ENCODE results near the gene CYP2C19.

- no peak for TF ChIP-seq CTCF (IDR thresholded peaks at IDR 0.05; ENCODE audit: low read depth, low read length)
- TF ChIP-seq EZH2phosphoT487 (IDR thresholded peaks at IDR 0.05; ENCODE audit: low read depth) = no peak
Measured at GRCh38 chr10:94785211-94785610, 22.7 kb downstream of the CYP2C19 start.
